GM19455 (cell line): ENCODE results near the gene MLXIPL.
"Not testable (repeated sequence)": the region's sequence is repeated elsewhere in the genome, so short reads cannot be mapped to it uniquely, and the experiment has no call there.

Experiments
- ATAC-seq: cut with Tn5 transposase; IDR thresholded peaks from one replicate; pipeline ENCODE4 v1.9.1; 2021; ENCODE audit not compliant: unreplicated experiment

The MLXIPL gene

DNA sequence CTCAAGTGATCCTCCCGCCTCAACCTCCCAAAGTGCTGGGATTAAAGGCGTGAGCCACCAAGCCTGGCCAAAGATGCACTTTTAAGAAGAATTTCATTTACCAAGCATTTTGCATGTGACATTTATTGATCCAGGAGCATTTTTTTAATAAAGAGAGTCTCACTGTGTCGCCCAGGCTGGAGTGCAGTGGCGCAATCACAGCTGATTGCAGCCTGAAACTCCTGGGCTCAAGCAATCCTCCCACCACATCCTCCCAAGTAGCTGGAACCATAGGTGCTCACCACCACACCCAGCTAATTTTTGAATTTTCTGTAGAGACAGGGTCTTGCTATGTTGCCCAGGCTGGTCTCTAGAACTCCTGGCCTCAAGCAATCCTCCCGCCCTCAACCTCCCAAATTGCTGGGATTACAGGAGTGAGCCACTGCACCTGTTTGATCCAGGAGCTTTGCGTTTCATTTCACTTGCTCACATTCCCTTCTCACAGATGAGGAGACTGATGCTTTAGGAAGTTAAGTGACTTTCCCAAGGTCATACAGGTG is 41.6 kb downstream of the MLXIPL start:
- no peak for ATAC-seq

DNA sequence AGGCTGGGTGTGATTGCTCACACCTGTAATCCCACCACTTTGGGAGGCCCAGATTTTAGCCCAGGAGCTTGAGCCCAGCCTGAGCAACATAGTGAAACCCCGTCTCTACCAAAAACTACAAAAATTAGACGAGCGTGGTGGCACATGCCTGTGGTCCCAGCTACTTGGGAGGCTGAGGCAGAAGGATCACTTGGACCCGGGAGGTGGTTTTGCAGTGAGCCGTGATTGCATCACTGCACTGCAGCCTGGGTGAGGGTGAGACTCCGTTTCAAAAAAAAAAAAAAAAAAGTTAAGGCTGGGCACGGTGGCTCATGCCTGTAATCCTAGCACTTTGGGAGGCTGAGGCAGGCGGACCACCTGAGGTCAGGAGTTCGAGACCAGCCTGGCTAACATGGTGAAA is 43.3 kb downstream of the MLXIPL start:
- ATAC-seq, result not testable (repeated sequence)

DNA sequence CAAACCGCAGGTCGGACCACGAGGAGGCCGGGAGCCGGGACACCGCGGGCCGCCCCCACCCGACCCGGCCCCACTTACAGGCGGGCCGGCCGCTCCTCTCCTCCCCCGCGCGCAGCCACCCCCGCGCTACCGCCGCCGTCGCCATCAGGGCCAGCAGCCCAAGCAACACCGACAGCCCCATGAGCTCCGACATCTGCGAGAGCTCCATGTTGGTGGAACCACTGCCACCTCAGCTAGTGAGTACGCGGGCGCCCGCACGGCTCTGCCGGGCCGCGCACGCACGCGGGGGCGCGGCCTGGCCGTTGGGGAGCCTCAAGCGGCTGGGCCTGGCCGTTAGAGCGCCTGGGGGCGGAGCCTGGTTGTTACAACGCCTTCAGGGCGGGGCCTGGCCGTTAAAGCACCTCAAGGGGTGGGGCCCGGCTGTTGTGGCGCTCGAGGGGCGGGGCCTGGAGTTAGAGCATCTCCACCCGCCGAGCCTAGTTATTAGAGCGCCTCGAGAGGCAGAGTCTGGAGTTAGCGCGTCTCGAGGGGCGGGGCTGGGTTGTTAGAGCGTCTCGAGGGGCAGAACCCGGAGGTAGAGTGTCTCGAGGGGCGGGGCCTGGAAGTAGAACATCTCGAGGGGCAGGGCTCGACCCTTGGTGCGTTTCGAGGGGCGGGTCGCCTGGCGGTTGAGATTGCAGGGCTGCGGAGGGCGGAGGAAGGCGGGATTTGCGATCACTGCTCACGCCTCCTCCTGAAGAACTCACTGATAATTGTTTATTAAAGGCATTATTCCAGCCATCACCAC is 45.8 kb downstream of the MLXIPL start, which contains the start of gene TBL2:
Gene TBL2, minus strand, starts transcription at position 238 of the 787 bp plus-strand sequence. Its CDS starts 30 bp downstream, at position 208.
- peak; percentile 88 for ATAC-seq

DNA sequence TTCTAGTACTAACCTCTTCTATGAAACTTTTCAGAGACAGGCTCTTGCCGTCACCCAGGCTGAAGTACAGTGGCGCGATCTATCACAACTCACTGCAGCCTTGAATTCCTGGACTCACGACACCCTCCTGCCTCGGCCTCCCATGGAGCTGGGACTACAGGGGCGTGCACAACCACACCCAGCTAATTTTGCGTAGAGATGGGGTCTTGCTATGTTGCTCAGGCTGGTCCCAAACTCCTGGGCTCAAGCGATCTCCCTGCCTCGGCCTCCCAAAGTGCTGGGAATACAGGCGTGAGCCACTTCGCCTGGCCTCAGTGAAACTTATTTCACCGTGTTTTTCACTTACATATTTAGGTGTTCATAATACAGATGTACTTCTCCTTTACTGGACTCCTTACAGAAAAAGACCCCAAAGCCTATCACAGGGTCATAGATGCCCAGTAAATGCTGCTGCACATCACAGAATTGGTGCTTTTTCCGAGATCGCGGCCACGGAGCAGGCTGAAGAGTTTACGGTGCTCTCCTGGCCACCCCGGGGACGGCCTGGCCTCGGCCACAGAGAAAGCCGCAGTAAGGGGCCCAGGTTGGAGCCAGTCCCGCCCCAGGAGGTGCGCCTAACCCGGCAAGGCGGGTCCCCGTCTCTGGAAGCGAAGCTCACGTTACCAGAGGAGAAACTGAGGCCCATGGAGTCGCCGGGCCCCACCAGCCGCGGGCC is 46.5 kb downstream of the MLXIPL start:
- ATAC-seq, result peak; percentile 23

- ATAC-seq, result no peak
Observed at GRCh38 chr7:73573791-73574190, 50.5 kb downstream of the MLXIPL start.

DNA sequence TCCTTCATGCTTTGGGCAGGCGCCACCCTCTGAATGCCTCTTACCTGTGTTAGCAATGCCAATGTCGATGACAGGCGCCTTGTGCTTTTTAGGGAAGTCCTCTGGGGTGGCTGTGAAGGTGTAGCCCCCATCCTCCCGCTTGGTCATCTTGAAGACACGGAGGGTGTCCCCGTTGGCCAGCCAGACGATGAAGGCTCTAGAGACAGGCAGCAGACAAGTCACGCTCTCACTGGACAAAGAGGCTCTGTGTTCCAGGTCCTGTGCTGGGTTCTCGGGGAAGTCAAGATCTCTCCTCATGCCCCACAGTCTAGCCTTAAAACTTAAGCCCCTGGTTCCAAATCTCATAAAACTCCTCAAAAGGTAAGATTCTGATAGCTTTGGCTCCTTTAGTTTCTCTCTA is 51.0 kb downstream of the MLXIPL start:
- no peak for ATAC-seq

- no peak for ATAC-seq
Observed at GRCh38 chr7:73572767-73573186, 51.5 kb downstream of the MLXIPL start.

GRCh38 chr7:73570977-73571376 is 53.3 kb downstream of the MLXIPL start:
- no peak for ATAC-seq

GRCh38 chr7:73570521-73570920 is 53.8 kb downstream of the MLXIPL start:
- ATAC-seq, result no peak

- ATAC-seq, result no peak
Observed at GRCh38 chr7:73569042-73569608, 55.2 kb downstream of the MLXIPL start.

DNA sequence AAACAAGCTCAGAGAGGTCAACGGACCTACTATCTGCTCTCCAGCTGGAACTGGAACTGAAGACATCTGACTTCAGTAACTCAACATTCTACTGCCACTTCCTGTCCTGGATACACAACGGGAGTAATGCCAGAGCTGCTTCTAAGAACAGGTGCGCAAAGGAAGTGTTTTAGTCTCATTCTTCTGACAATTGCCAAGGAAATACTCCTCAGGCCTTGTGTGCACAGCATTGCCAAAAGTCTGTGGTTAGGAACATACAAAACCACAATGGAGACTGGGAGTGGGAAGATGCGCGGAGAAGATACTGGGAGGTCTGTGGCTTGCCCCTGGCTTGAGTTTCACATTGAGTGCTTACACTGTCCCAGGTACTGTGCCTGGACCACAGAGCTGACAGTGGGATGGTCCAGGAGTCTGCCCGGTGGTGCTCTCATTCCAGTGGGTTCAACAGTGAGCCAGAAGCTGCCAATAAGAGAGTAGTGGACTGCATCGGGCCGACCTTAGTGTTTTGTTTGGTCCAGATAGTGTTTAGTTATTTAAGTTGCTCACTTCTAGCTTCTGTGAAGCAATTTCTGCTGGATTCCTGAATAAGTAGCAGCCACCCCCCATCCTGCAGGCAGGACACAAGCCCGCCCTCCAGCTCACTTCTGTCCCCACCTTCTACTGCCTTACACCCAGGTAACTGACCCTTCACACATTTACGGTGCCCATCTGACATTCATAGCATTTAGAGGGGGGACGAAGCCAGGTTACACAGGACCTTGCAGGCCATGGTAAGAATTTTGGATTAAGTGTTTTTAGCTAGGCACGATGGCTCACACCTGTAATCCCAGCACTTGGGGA is 56.3 kb downstream of the MLXIPL start:
- ATAC-seq, result no peak

- no peak for ATAC-seq
Observed at GRCh38 chr7:73567140-73567539, 57.2 kb downstream of the MLXIPL start.

GRCh38 chr7:73566431-73566830 is 57.9 kb downstream of the MLXIPL start:
- not testable (repeated sequence) for ATAC-seq

- no peak for ATAC-seq
Observed at GRCh38 chr7:73565675-73566340, 58.5 kb downstream of the MLXIPL start.

- no peak for ATAC-seq
Observed at GRCh38 chr7:73560109-73560835, 64.0 kb downstream of the MLXIPL start.

DNA sequence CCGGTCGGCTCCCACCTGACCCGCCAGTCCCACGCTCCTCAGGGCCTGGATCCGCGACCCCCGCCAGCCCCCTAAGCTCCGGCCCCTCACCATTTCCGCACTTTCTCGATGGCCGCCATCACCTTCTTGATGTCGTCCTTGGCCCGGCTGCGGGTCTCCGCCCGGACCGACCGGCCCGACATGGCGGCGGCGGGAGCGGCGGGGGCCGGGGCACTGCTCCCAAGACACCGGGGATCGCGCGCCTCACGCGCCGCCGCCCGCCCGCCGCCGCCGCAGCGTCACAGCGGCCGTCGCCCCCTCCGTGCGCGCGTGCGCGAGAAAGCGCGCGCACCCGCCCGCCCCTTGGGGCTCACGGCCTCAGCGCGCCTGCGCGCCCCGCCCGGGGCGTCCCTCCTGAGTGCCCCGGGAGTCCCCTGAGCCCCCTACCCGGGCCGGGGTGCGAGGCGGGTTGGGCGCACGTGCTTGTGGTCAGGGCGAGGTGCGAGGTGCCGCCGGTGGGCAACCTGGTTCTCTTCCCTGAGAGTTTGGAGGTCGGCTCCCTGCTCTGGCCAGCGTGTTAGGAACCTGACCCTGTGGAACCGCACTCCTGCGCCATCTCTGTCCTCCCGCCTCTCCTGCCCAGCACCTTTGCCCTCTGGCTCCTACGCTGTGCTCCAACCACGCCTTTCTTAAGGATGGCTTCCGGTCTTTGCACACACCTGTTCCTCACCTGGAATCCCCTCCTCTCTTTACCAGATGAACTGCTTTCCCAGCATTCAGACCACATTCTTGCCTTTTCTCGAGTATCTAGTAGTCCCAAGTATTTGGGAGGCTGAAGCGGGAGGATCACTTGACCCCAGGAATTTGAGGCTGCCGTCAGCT is 66.7 kb downstream of the MLXIPL start, which contains the start of gene BCL7B:
Gene BCL7B, minus strand, starts transcription at position 294 of the 861 bp plus-strand sequence. Its CDS starts 112 bp downstream, at position 182.
- ATAC-seq, result peak; percentile 43

GRCh38 chr7:73557108-73557396 is 67.3 kb downstream of the MLXIPL start:
- ATAC-seq, result peak; percentile 84

DNA sequence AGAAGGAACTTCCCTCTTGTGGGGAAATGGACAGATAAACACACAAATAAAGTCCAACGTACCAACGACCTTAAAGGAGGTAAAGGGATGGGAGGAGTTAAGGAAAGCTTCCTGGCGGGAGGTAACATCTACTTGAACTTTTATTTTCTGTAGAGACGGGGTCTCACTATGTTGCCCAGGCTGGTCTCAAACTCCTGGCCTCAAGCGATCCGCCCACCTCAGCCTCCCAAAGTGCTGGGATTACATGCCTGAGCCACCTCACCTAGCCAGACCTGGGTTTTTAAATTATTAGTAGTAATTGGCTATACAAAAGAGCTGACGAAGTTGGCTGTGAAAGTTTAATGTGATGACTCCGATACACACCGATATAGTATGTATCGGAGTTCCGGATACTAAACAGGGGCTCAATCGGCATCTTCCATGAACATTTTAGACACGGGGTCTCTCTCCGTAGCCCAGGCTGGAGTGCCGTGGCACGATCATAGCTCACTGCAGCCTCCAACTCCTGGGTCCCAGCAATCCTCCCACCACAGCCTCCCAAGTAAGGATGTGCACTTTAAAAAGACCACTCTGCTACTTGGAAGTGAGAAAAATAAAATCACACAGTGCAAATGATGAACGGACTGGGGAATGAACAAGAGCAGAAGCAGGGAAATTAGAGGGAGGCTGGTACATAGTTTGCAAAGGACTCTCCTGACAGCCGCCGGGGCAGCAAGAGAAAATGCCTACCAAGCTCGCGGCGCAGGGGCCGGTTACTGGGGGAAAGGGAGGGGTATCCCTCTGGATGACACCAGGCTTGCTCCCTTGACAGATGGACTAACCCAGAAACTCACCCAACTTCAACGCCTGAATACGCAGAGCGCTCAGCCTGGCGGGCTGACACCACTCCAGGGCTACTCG is 67.9 kb downstream of the MLXIPL start:
- ATAC-seq, result no peak
